PC-3 (cell line): ENCODE data around the gene CYP46A1.

Experiments
- EZH2 ChIP-seq: fragments of 300-600 bp; sonication (generic); IDR thresholded peaks from one replicate; pipeline ENCODE4 v1.6.1; 2017; ENCODE audit warnings: antibody characterized with exemption, mild to moderate bottlenecking, low read length; ENCODE audit not compliant: unreplicated experiment
- TF ChIP-seq, protein P1 (sequence below): fragments of 300-600 bp; sonication (generic); conservative IDR thresholded peaks from 2 replicates; pipeline ENCODE4 v1.5.1; 2017; ENCODE audit warnings: antibody characterized with exemption, low read depth, mild to moderate bottlenecking, low read length

DNA sequence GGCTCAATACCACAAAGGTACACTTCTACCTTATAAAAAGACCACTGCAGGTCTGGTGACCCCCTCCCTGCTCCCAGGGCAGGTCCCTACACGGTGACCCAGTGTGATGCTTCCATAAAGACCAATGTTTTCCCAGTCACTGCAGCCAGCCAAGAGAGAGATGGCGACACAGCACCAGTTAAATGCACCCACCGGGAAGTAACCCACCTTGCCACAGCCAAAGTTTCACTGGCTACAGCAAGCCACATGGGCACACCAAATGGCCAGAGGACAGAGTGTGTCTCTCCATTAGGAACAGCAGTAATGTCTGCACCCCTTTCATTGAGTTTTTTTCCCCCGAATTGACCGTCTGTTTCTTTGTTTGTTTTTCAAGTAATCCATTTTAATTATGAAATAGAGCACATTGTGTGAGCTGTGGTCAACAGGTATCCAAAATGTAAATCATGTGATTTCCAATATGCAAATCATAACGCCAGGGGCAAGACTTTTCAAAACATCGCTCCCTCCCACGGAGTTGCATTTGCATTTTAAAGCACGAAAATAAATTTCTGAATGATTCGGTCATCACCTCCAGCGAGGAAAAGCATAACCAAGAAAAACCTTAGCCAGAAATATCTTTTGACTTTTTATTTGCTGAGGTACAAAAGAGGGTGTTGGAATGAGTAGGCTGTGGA lies 60.2 kb downstream of the CYP46A1 start:
- TF ChIP-seq, protein P1, sequence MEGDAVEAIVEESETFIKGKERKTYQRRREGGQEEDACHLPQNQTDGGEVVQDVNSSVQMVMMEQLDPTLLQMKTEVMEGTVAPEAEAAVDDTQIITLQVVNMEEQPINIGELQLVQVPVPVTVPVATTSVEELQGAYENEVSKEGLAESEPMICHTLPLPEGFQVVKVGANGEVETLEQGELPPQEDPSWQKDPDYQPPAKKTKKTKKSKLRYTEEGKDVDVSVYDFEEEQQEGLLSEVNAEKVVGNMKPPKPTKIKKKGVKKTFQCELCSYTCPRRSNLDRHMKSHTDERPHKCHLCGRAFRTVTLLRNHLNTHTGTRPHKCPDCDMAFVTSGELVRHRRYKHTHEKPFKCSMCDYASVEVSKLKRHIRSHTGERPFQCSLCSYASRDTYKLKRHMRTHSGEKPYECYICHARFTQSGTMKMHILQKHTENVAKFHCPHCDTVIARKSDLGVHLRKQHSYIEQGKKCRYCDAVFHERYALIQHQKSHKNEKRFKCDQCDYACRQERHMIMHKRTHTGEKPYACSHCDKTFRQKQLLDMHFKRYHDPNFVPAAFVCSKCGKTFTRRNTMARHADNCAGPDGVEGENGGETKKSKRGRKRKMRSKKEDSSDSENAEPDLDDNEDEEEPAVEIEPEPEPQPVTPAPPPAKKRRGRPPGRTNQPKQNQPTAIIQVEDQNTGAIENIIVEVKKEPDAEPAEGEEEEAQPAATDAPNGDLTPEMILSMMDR, result 0 out of 2 replicates have a peak, but pooled peaks have one; percentile 11
- no peak for TF ChIP-seq EZH2
